Activated naive CD4-positive, alpha-beta T cell treated with anti-CD3 and anti-CD28 coated beads for 36 hours (primary cell): ENCODE measurements around the gene MEX3C. TPM values are rescaled to one million over a fixed set of nuclear protein-coding genes. Genes with fewer than 3 reads are reported as not detected.
A peak's percentile ranks its signal among the peaks of the same experiment; 100 is the strongest.

Experiments
- CTCF ChIA-PET: fragments of 350-600 bp; sonication (Branson Sonifier 250); formaldehyde crosslinking; loops from one replicate; lab custom pipeline; 2021; ENCODE audit warnings: antibody characterized with exemption; lab: Charles Lee
- DNase-seq: peaks from one replicate; pipeline ENCODE4 v3.0.0-alpha.2; 2020
- H3K27ac Mint-ChIP-seq: one replicate; pipeline ENCODE4 v1.8.0; 2021; ENCODE audit warnings: mild to moderate bottlenecking, mixed read lengths
- H3K27me3 Mint-ChIP-seq: one replicate; pipeline ENCODE4 v1.8.0; 2021; ENCODE audit warnings: low read depth, mixed read lengths
- H3K36me3 Mint-ChIP-seq: one replicate; pipeline ENCODE4 v1.8.0; 2021; ENCODE audit warnings: low read depth, mixed read lengths
- H3K4me1 Mint-ChIP-seq: one replicate; pipeline ENCODE4 v1.8.0; 2021; ENCODE audit warnings: low read depth, mixed read lengths
- H3K4me3 Mint-ChIP-seq: one replicate; pipeline ENCODE4 v1.8.0; 2021; ENCODE audit warnings: mild to moderate bottlenecking, moderate library complexity, mixed read lengths
- H3K9me3 Mint-ChIP-seq: one replicate; pipeline ENCODE4 v1.8.0; 2021; ENCODE audit warnings: mixed read lengths
- intact Hi-C: fragments of 100-400 bp; cut with micrococcal nuclease; formaldehyde crosslinking; loops from one replicate; pipeline ENCODE4 v1.15.1; 2023
- total RNA-seq, 2 experiments: library from RNA; stranded (reverse); gene quantifications; one replicate each; pipeline ENCODE4 v1.2.3, GENCODE V29; 2021

MEX3C gene
- total RNA-seq, 2 experiments from 2014 or later: 50.9 to 52.4 TPM

DNA sequence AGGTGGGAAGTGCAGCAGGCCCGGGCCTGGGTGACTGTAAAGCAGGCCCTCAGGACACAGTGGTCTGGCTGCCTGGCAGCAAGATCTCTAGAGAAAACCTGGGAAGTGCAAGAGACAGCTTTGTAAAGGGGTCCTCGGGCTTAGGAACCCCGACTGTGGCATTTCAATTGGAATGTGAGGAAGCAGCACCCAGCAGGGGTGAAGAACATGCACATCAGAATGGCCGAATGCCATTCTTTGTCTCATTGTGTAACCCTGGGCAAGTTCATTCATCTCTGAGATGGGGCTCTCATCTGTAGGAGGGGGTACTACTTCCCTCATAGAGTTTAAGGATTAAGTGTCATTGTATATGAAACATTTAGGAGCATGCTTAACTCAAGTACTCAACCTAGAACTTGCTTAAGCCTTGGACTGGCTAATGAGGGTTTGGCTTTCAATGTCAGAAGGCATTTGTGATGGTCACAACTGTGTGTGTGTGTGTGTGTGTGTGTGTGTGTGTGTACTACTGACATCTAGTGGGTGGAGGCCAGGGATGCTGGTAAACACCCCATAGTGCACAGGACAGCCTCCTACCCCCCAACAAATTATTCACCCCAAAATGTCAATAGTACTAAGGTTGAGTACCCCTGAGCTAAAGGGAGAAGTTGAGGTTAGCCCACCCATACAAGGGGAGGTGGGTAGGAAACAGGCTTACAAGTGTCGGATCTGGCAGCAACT, 29.3 kb downstream of the MEX3C start:
- intact Hi-C loops: no loop called here
- Mint-ChIP-seq H3K4me1 (peaks cover 53% of the 10 kb centered on the region), H3K27ac (peak overlapping the region; percentile 97), H3K27me3 (no peaks in the 10 kb centered on the region), H3K36me3 (peaks cover 1% of the 10 kb centered on the region), H3K9me3 (no peaks in the 10 kb centered on the region), H3K4me3 (no peak overlapping the region)
- no peak for DNase-seq
- CTCF ChIA-PET: interaction anchor here (0.6 to 2.1 kb wide), 4 partner anchors 14 to 44 kb away, joined by 3 to 7 read pairs (median 3); no protein-coding TSS in a partner anchor

DNA sequence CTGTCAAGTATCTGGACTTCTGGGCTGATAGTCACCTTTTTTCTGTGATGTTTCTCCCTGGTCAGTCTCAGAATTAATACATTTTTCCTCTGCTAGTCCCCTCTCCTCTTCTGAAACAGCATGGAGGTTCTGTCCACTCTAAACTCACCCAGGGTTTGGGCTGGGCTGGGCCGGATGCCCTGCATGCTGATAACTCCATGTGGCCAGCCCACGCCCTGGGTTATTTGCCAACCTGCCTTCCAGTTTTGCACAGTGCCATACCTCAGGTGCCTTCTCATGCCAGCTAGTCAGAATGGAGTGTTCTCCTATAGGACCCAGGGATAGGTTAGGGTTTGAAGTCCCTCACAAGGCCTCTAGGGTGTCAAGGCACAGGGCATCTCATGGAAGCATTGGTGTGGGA, 32.2 kb downstream of the MEX3C start:
- Mint-ChIP-seq H3K4me1 (peaks cover 30% of the 10 kb centered on the region), H3K9me3 (no peaks in the 10 kb centered on the region), H3K36me3 (peaks cover under 1% of the 10 kb centered on the region), H3K27ac (no peak overlapping the region), H3K4me3 (no peak overlapping the region), H3K27me3 (no peaks in the 10 kb centered on the region)
- CTCF ChIA-PET: interaction anchor here (1.1 kb wide), 1 partner anchor 114 kb away, joined by 3 read pairs; no protein-coding TSS in a partner anchor
- no peak for DNase-seq
- intact Hi-C loops: no loop called here

GRCh38 chr18:51164761-51165281, 32.7 kb downstream of the MEX3C start:
- intact Hi-C loops: no loop called here

GRCh38 chr18:51164342-51164741, 33.1 kb downstream of the MEX3C start:
- CTCF ChIA-PET: interaction anchor here (1.1 to 1.4 kb wide), 2 partner anchors 113 kb away, joined by 3 read pairs; no protein-coding TSS in a partner anchor
- intact Hi-C loops: no loop called here
- H3K9me3 Mint-ChIP-seq: no peaks in the 10 kb centered on the region
- no peaks in the 10 kb centered on the region for H3K36me3 Mint-ChIP-seq
- H3K27me3 Mint-ChIP-seq: no peaks in the 10 kb centered on the region
- DNase-seq: no peak
- H3K4me1 Mint-ChIP-seq: peaks cover 21% of the 10 kb centered on the region
- no peak overlapping the region for H3K4me3 Mint-ChIP-seq
- H3K27ac Mint-ChIP-seq: no peak overlapping the region

More at GRCh38 chr18:51164761-51165281, 32.7 kb downstream of the MEX3C start:
- no peaks in the 10 kb centered on the region for H3K27me3 Mint-ChIP-seq
- no peak overlapping the region for H3K4me3 Mint-ChIP-seq
- H3K36me3 Mint-ChIP-seq: no peaks in the 10 kb centered on the region
- peaks cover 25% of the 10 kb centered on the region for H3K4me1 Mint-ChIP-seq
- CTCF ChIA-PET: interaction anchor here (1.1 kb wide), 1 partner anchor 114 kb away, joined by 3 read pairs; no protein-coding TSS in a partner anchor
- DNase-seq: no peak
- no peaks in the 10 kb centered on the region for H3K9me3 Mint-ChIP-seq
- H3K27ac Mint-ChIP-seq: no peak overlapping the region

DNA sequence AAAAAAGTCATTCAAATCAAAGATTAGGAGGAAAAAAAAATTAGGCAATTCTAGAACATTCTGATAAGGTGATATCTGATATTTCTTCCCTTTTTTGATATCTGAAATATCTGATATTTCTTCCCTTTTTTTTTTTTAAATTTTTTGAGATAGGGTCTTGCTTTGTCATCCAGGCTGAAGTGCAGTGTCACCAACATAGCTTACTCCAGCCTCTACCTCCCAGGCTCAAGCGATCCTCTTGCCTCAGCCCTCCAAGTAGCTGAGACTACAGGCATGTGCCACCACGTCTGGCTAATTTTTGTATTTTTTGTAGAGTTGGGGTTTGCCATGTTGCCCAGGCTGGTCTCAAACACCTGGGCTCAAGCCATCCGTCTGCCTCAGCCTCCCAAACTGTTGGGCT, 33.9 kb downstream of the MEX3C start:
- Mint-ChIP-seq H3K4me3 (no peak overlapping the region), H3K9me3 (no peaks in the 10 kb centered on the region), H3K36me3 (no peaks in the 10 kb centered on the region), H3K4me1 (peaks cover 13% of the 10 kb centered on the region), H3K27ac (no peak overlapping the region), H3K27me3 (no peaks in the 10 kb centered on the region)
- CTCF ChIA-PET: interaction anchor here (0.9 to 1.4 kb wide), 2 partner anchors 35 to 114 kb away, joined by 3 read pairs; no protein-coding TSS in a partner anchor
- intact Hi-C loops: no loop called here
- no peak for DNase-seq

- H3K4me1 Mint-ChIP-seq: peaks cover 7% of the 10 kb centered on the region
- H3K27me3 Mint-ChIP-seq: no peaks in the 10 kb centered on the region
- H3K36me3 Mint-ChIP-seq: no peaks in the 10 kb centered on the region
- intact Hi-C loops: no loop called here
- CTCF ChIA-PET: interaction anchor here (1.2 kb wide), 1 partner anchor 52 kb away, joined by 6 read pairs; no protein-coding TSS in a partner anchor
- H3K27ac Mint-ChIP-seq: no peak overlapping the region
- DNase-seq: no peak
- H3K4me3 Mint-ChIP-seq: no peak overlapping the region
- H3K9me3 Mint-ChIP-seq: no peaks in the 10 kb centered on the region
These were observed 34.9 kb downstream of the MEX3C start for GRCh38 chr18:51162617-51163016.

- intact Hi-C loops: no loop called here
- Mint-ChIP-seq H3K4me3 (no peak overlapping the region), H3K4me1 (peaks cover 14% of the 10 kb centered on the region), H3K27ac (no peak overlapping the region), H3K27me3 (no peaks in the 10 kb centered on the region), H3K36me3 (no peaks in the 10 kb centered on the region), H3K9me3 (no peaks in the 10 kb centered on the region)
- CTCF ChIA-PET: interaction anchor here (1.5 kb wide), 1 partner anchor 35 kb away, joined by 5 read pairs; no protein-coding TSS in a partner anchor
- no peak for DNase-seq
These were observed 36.8 kb downstream of the MEX3C start for GRCh38 chr18:51160646-51161045.

GRCh38 chr18:51157215-51157614, 40.3 kb downstream of the MEX3C start:
- H3K4me1 Mint-ChIP-seq: peaks cover 34% of the 10 kb centered on the region
- H3K36me3 Mint-ChIP-seq: no peaks in the 10 kb centered on the region
- H3K4me3 Mint-ChIP-seq: no peak overlapping the region
- no peak overlapping the region for H3K27ac Mint-ChIP-seq
- CTCF ChIA-PET: interaction anchor here (0.6 kb wide), 1 partner anchor 16 kb away, joined by 5 read pairs; no protein-coding TSS in a partner anchor
- H3K27me3 Mint-ChIP-seq: no peaks in the 10 kb centered on the region
- intact Hi-C loops: no loop called here
- no peaks in the 10 kb centered on the region for H3K9me3 Mint-ChIP-seq
- no peak for DNase-seq

- H3K27me3 Mint-ChIP-seq: no peaks in the 10 kb centered on the region
- H3K9me3 Mint-ChIP-seq: no peaks in the 10 kb centered on the region
- CTCF ChIA-PET: interaction anchor here (1.0 to 3.3 kb wide), 4 partner anchors 14 to 42 kb away, joined by 3 to 19 read pairs (median 6); partner anchors contain the start of gene MEX3C
- intact Hi-C loops: loop anchor here (5.0 kb wide), 1 partner anchor 182 kb away; no protein-coding TSS in a partner anchor
- peak; percentile 18 for DNase-seq
- peak overlapping the region; percentile 99 for H3K27ac Mint-ChIP-seq
- peak overlapping the region; percentile 79 for H3K4me3 Mint-ChIP-seq
- no peaks in the 10 kb centered on the region for H3K36me3 Mint-ChIP-seq
- H3K4me1 Mint-ChIP-seq: peaks cover 58% of the 10 kb centered on the region
These were observed 42.9 kb downstream of the MEX3C start for GRCh38 chr18:51154431-51155063.

GRCh38 chr18:51153659-51154371, 43.7 kb downstream of the MEX3C start:
- peak; percentile 70 for DNase-seq
- peak overlapping the region; percentile 99 for H3K27ac Mint-ChIP-seq
- H3K4me3 Mint-ChIP-seq: peak overlapping the region; percentile 79
- H3K9me3 Mint-ChIP-seq: no peaks in the 10 kb centered on the region
- peaks cover 58% of the 10 kb centered on the region for H3K4me1 Mint-ChIP-seq
- no peaks in the 10 kb centered on the region for H3K27me3 Mint-ChIP-seq
- no peaks in the 10 kb centered on the region for H3K36me3 Mint-ChIP-seq
- intact Hi-C loops: loop anchor here (1.0 to 5.0 kb wide), 3 partner anchors 17 to 182 kb away; partner anchors contain the start of gene MEX3C
- CTCF ChIA-PET: interaction anchor here (1.0 to 3.3 kb wide), 4 partner anchors 15 to 42 kb away, joined by 3 to 19 read pairs (median 6); partner anchors contain the start of gene MEX3C
